ENCODE measurements around the gene ANKRD53. TPM values are rescaled to one million over a fixed set of nuclear protein-coding genes. Genes with fewer than 3 reads are reported as not detected.
A peak's percentile ranks its signal among the peaks of the same experiment; 100 is the strongest.

Gene ANKRD53
- total RNA-seq, 1 donor from 2014 or later: 0.75 TPM

DNA sequence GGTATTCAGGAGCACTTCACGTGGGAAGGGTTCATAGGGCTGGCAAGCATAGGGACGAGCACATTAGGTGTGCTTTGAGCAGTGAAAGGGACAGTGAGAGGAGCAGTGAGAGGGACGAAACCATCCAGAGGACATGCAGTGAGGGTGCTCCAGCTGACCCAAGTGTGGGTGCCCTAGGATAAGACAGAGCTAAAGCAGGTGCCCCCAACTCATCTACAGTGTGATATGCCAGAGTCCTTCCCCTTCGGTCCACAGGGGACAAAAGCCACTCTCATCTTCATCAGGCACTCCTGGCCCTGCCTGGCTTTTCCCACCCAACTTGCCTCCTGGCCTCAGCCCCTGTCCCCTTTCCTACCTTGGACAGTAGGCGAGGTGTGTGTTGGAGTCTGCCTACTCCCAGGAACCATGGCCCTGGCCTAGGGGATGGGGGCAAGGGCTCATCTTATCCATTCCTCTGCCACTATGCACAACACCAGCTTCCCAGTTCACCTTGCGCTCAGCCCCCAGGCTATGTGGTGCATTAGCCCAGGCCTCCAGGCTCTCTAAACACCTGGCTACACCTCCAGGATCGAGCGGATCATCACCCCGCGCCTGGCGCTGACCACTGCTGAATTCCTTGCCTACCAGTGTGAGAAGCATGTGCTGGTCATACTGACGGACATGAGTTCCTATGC is 16.1 kb upstream of the ANKRD53 start:
- TF ChIP-seq CTCF (conservative IDR thresholded peaks at IDR 0.05; ENCODE audit: low read depth, low read length): no peak
- no peak overlapping the region for H3K4me3 ChIP-seq (ENCODE audit: low read depth, low read length)
- no peak for DNase-seq (ENCODE audit: low read depth)

DNA sequence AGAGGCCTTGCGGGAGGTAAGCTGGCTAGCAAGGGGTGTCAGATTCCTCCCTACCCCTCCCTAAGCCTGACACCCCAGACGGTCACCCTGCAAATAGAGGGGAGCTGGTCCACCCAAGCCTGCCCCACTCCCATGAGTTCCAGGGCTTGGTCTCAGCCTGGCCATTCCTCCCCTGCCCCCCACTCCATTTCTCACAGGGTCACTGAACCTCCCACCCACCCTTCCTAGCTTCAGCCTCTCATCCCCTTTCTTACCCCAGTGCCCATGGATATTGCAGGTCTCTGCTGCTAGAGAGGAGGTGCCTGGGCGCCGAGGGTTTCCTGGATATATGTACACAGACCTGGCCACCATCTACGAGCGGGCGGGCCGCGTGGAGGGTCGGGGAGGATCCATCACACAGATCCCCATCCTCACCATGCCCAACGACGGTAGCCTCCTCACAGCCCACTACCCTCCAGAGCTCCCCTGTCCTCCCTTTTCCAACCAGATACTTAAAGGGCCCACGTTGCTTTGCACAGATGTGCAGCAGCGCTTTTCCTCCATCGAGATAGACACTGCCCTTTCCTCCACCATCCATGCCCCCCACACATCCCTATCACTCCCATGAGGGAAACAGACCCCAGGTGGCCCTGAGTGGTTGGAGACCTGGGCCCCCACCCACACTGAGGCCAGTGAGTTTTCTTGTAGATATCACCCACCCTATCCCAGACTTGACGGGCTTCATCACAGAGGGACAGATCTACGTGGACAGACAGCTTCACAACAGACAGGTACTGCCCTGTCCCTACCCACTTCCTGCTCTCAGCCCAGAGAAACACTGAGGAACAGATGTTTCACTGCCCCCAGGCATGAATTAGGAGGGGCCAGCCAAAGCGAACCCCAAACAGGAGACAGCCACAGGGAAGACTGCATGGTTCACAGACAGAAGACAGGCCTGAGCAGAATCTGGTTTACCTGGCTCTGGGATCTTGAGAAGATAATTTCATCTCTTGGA is 15.2 kb upstream of the ANKRD53 start:
- H3K4me3 ChIP-seq (ENCODE audit: low read depth, low read length): no peak overlapping the region
- no peak for TF ChIP-seq CTCF (conservative IDR thresholded peaks at IDR 0.05; ENCODE audit: low read depth, low read length)
- no peak for DNase-seq (ENCODE audit: low read depth)

DNA sequence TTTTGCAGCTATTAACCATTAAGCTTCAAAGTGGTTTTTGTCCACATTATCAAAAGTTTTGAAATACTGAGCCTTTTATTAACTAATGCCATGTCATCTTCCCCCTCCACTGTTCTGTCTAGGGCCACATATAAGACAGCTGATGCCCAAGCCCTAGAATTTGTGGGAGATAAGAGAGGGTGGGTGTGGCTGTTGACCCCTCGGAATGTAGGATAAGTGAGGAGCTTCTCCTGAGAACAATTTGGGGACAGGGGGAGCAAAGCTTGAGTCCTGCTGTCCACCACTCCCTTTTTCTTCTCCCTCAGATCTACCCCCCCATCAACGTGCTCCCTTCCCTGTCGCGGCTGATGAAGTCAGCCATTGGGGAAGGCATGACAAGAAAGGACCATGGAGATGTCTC is 14.3 kb upstream of the ANKRD53 start:
- no peak for TF ChIP-seq CTCF (conservative IDR thresholded peaks at IDR 0.05; ENCODE audit: low read depth, low read length)
- H3K4me3 ChIP-seq (ENCODE audit: low read depth, low read length): no peak overlapping the region
- no peak for DNase-seq (ENCODE audit: low read depth)

GRCh38 chr2:70964596-70965386 is 13.6 kb upstream of the ANKRD53 start:
- peak; percentile 70 for TF ChIP-seq CTCF (conservative IDR thresholded peaks at IDR 0.05; ENCODE audit: low read depth, low read length)
- no peak for DNase-seq (ENCODE audit: low read depth)
- H3K4me3 ChIP-seq (ENCODE audit: low read depth, low read length): peak overlapping the region; percentile 44

DNA sequence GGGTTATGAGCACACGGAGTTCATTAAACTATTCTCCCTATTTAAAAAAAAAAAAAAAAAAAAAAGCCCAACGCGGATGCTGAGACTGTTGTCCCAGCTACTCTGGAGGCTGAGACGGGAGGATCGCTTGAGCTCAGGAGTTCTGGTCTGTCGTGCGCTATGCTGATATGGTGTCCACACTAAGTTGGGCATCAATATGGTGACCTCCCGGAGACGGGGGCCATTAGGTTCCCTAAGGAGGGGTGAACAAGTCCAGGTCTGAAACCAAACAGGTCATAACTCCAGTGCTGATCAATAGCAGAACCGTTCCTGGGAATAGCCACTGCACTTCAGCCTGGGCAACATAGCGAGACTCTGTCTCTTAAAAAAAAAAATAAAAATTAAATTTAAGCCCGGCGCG is 12.9 kb upstream of the ANKRD53 start:
- no peak overlapping the region for H3K4me3 ChIP-seq (ENCODE audit: low read depth, low read length)
- no peak for DNase-seq (ENCODE audit: low read depth)
- no peak for TF ChIP-seq CTCF (conservative IDR thresholded peaks at IDR 0.05; ENCODE audit: low read depth, low read length)

GRCh38 chr2:70966681-70967080 is 11.7 kb upstream of the ANKRD53 start:
- no peak for DNase-seq (ENCODE audit: low read depth)
- no peak overlapping the region for H3K4me3 ChIP-seq (ENCODE audit: low read depth, low read length)
- no peak for TF ChIP-seq CTCF (conservative IDR thresholded peaks at IDR 0.05; ENCODE audit: low read depth, low read length)
